HEK293 (cell line): ENCODE data around the gene ZNF438.

Source experiments
- CTCF ChIA-PET: fragments of 350-600 bp; formaldehyde crosslinking; extraction: SDS; loops from one replicate; lab custom pipeline; 2021; ENCODE audit warnings: antibody characterized with exemption; lab: Yijun Ruan, JAX
- POLR2A ChIA-PET: fragments of 300-600 bp; formaldehyde crosslinking; extraction: SDS; loops from one replicate; lab custom pipeline; 2020; ENCODE audit warnings: antibody characterized with exemption, inconsistent platforms; lab: Yijun Ruan, JAX
- H3K27ac ChIP-seq: fragments of 200-500 bp; sonication (Bioruptor generic); 2 replicates; pipeline ENCODE4 v1.5.1; 2014; ENCODE audit warnings: low read depth, low read length, control low read depth, inconsistent platforms; ENCODE audit errors: extremely low read depth
- H3K36me3 ChIP-seq, 2 experiments: fragments of 200-500 bp in 1 of 2; sonication (Bioruptor generic) in 1 of 2; 1 replicate in 1 of 2; 2 replicates in 1 of 2; pipeline ENCODE4 v1.5.1; 2014 to 2017; ENCODE audit warnings: inconsistent platforms in 2 of 2, low read length in 2 of 2; ENCODE audit not compliant: control insufficient read depth in 2 of 2, insufficient read depth in 1 of 2
- H3K4me1 ChIP-seq: fragments of 200-500 bp; sonication (Bioruptor generic); 2 replicates; pipeline ENCODE4 v1.5.1; 2014; ENCODE audit warnings: mild to moderate bottlenecking, low read length, inconsistent platforms; ENCODE audit not compliant: control insufficient read depth, insufficient read depth
- H3K4me3 ChIP-seq: 2 replicates; pipeline ENCODE4 v1.5.1; 2011; ENCODE audit warnings: low read depth, mild to moderate bottlenecking, control low read depth, low read length, moderate library complexity
- H3K9me3 ChIP-seq: fragments of 200-500 bp; sonication (Bioruptor generic); 2 replicates; pipeline ENCODE4 v1.5.1; 2014; ENCODE audit warnings: low read depth, low read length, inconsistent platforms; ENCODE audit not compliant: control insufficient read depth, insufficient read depth
- FEZF1 ChIP-seq: fragments of 450-650 bp; formaldehyde crosslinking; IDR thresholded peaks from 2 replicates; pipeline ENCODE4 v1.5.1; 2016; ENCODE audit warnings: missing biosample characterization, missing genetic modification characterization
- KLF16 ChIP-seq: fragments of 450-650 bp; formaldehyde crosslinking; IDR thresholded peaks from 2 replicates; pipeline ENCODE4 v1.5.1; 2017; ENCODE audit warnings: missing biosample characterization, missing genetic modification characterization
- KLF17 ChIP-seq: fragments of 450-650 bp; formaldehyde crosslinking; IDR thresholded peaks from 2 replicates; pipeline ENCODE4 v1.5.1; 2016; ENCODE audit warnings: missing biosample characterization, missing genetic modification characterization
- KLF7 ChIP-seq: fragments of 450-650 bp; formaldehyde crosslinking; IDR thresholded peaks from 2 replicates; pipeline ENCODE4 v1.5.1; 2016; ENCODE audit warnings: missing biosample characterization, missing genetic modification characterization, borderline replicate concordance
- KLF8 ChIP-seq: fragments of 450-650 bp; formaldehyde crosslinking; IDR thresholded peaks from 2 replicates; pipeline ENCODE4 v1.5.1; 2016; ENCODE audit warnings: missing biosample characterization, missing genetic modification characterization
- PRDM10 ChIP-seq: fragments of 450-650 bp; formaldehyde crosslinking; IDR thresholded peaks from 2 replicates; pipeline ENCODE4 v1.5.1; 2016; ENCODE audit warnings: missing biosample characterization, missing genetic modification characterization
- REPIN1 ChIP-seq: fragments of 450-650 bp; formaldehyde crosslinking; IDR thresholded peaks from 2 replicates; pipeline ENCODE4 v1.5.1; 2017; ENCODE audit warnings: missing biosample characterization, missing genetic modification characterization, low read depth
- SP2 ChIP-seq: fragments of 450-650 bp; formaldehyde crosslinking; IDR thresholded peaks from 2 replicates; pipeline ENCODE4 v1.5.1; 2016; ENCODE audit warnings: missing biosample characterization, missing genetic modification characterization
- YY1 ChIP-seq: fragments of 450-650 bp; formaldehyde crosslinking; IDR thresholded peaks from 2 replicates; pipeline ENCODE4 v1.5.1; 2018; ENCODE audit warnings: missing biosample characterization, missing genetic modification characterization
- ZNF133 ChIP-seq: fragments of 450-650 bp; formaldehyde crosslinking; IDR thresholded peaks from 2 replicates; pipeline ENCODE4 v1.5.1; 2016; ENCODE audit warnings: missing biosample characterization, missing genetic modification characterization
- ZNF398 ChIP-seq: fragments of 450-650 bp; formaldehyde crosslinking; IDR thresholded peaks from 2 replicates; pipeline ENCODE4 v1.5.1; 2017; ENCODE audit warnings: missing biosample characterization, missing genetic modification characterization
- ZNF501 ChIP-seq: fragments of 450-650 bp; formaldehyde crosslinking; IDR thresholded peaks from 2 replicates; pipeline ENCODE4 v1.5.1; 2016; ENCODE audit warnings: missing biosample characterization, missing genetic modification characterization
- ZNF624 ChIP-seq: fragments of 450-650 bp; formaldehyde crosslinking; IDR thresholded peaks from 2 replicates; pipeline ENCODE4 v1.5.1; 2017; ENCODE audit warnings: missing biosample characterization, missing genetic modification characterization
- ZNF626 ChIP-seq: fragments of 450-650 bp; sonication (Bioruptor Pico); formaldehyde crosslinking; IDR thresholded peaks from 2 replicates; pipeline ENCODE4 v1.5.1; 2018; ENCODE audit warnings: missing biosample characterization, missing genetic modification characterization, inconsistent platforms
- ZNF768 ChIP-seq: fragments of 450-650 bp; formaldehyde crosslinking; IDR thresholded peaks from 2 replicates; pipeline ENCODE4 v1.5.1; 2018; ENCODE audit warnings: missing biosample characterization, mild to moderate bottlenecking, missing genetic modification characterization
- ZNF830 ChIP-seq: fragments of 450-650 bp; IDR thresholded peaks from 2 replicates; pipeline ENCODE4 v1.5.0; 2018; ENCODE audit warnings: missing biosample characterization, missing genetic modification characterization, low read depth, mild to moderate bottlenecking, moderate library complexity
- ZNF837 ChIP-seq: fragments of 450-650 bp; formaldehyde crosslinking; IDR thresholded peaks from 2 replicates; pipeline ENCODE4 v1.5.1; 2016; ENCODE audit warnings: missing biosample characterization, missing genetic modification characterization
- TF ChIP-seq, protein P1 (sequence below): sonication (generic); formaldehyde crosslinking; IDR thresholded peaks from 2 replicates; pipeline ENCODE4 v1.8.1; 2022; ENCODE audit warnings: mild to moderate bottlenecking, moderate library complexity, missing genetic modification reagents
- TF ChIP-seq, protein P2 (sequence below): fragments of 450-650 bp; formaldehyde crosslinking; IDR thresholded peaks from 2 replicates; pipeline ENCODE4 v1.5.1; 2016; ENCODE audit warnings: missing biosample characterization, missing genetic modification characterization, borderline replicate concordance
- TF ChIP-seq, protein P3 (sequence below): fragments of 450-650 bp; formaldehyde crosslinking; IDR thresholded peaks from 2 replicates; pipeline ENCODE4 v1.5.1; 2016; ENCODE audit warnings: missing biosample characterization, missing genetic modification characterization

ZNF438 gene

DNA sequence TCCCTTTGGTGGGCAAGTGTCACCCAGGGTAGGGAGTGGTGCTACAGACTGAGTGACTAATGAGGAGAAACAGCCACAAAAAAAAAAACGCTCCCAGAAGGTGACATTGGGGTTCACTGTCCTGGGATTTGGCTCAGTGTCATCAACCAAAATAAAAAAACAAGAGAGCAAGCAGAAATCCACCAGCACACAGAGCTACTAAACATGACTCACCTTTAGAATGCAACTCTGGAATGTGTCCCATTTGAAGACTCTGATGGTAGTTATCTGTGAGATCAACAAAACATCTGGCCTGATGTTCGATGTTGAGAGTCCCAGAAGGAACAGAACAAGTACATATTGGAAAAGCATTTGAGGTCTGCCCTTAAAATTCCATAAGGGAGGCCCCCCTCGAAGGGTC, 201.8 kb downstream of the ZNF438 start:
- CTCF ChIA-PET = no interaction called here
- Histone ChIP-seq H3K4me3 (no peak overlapping the region), H3K9me3 (no peaks in the 10 kb centered on the region), H3K4me1 (no peaks in the 10 kb centered on the region), H3K36me3 (no peaks in the 10 kb centered on the region)
- TF ChIP-seq, protein P1, sequence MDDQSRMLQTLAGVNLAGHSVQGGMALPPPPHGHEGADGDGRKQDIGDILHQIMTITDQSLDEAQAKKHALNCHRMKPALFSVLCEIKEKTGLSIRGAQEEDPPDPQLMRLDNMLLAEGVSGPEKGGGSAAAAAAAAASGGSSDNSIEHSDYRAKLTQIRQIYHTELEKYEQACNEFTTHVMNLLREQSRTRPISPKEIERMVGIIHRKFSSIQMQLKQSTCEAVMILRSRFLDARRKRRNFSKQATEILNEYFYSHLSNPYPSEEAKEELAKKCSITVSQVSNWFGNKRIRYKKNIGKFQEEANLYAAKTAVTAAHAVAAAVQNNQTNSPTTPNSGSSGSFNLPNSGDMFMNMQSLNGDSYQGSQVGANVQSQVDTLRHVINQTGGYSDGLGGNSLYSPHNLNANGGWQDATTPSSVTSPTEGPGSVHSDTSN (CRISPR knock-in tag) = no peak
- TF ChIP-seq FEZF1 = no peak
- TF ChIP-seq ZNF768 = no peak
- no peak for TF ChIP-seq YY1 (tag by site-specific recombination)
- TF ChIP-seq KLF17 = no peak
- TF ChIP-seq PRDM10 = no peak
- no peak for TF ChIP-seq KLF7 (tag by site-specific recombination)
- TF ChIP-seq ZNF626 (tag by site-specific recombination) = no peak
- TF ChIP-seq ZNF624 (tag by site-specific recombination) = no peak
- TF ChIP-seq ZNF830 (tag by site-specific recombination) = no peak
- no peak for TF ChIP-seq SP2
- TF ChIP-seq, protein P2, sequence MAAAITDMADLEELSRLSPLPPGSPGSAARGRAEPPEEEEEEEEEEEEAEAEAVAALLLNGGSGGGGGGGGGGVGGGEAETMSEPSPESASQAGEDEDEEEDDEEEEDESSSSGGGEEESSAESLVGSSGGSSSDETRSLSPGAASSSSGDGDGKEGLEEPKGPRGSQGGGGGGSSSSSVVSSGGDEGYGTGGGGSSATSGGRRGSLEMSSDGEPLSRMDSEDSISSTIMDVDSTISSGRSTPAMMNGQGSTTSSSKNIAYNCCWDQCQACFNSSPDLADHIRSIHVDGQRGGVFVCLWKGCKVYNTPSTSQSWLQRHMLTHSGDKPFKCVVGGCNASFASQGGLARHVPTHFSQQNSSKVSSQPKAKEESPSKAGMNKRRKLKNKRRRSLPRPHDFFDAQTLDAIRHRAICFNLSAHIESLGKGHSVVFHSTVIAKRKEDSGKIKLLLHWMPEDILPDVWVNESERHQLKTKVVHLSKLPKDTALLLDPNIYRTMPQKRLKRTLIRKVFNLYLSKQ (tag by site-specific recombination) = no peak
- no peak for TF ChIP-seq ZNF501 (tag by site-specific recombination)
- no peak for TF ChIP-seq REPIN1 (tag by site-specific recombination)
- no peak for TF ChIP-seq KLF8
- no peak for TF ChIP-seq ZNF133 (tag by site-specific recombination)
- no peak for TF ChIP-seq ZNF837 (tag by site-specific recombination)
- no peak for TF ChIP-seq ZNF398 (tag by site-specific recombination)
- TF ChIP-seq, protein P3, sequence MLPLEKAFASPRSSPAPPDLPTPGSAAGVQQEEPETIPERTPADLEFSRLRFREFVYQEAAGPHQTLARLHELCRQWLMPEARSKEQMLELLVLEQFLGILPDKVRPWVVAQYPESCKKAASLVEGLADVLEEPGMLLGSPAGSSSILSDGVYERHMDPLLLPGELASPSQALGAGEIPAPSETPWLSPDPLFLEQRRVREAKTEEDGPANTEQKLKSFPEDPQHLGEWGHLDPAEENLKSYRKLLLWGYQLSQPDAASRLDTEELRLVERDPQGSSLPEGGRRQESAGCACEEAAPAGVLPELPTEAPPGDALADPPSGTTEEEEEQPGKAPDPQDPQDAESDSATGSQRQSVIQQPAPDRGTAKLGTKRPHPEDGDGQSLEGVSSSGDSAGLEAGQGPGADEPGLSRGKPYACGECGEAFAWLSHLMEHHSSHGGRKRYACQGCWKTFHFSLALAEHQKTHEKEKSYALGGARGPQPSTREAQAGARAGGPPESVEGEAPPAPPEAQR = no peak
- TF ChIP-seq KLF16 (tag by site-specific recombination) = no peak
- TF ChIP-seq, all 188 proteins: peak for 0
- H3K27ac ChIP-seq = no peak overlapping the region
- POLR2A ChIA-PET = interaction anchor here (0.7 kb wide), 1 partner anchor 17 kb away, joined by 3 read pairs; no protein-coding TSS in a partner anchor
